Ishikawa (cell line): ENCODE data around the gene RFK.

ENCODE experiments used
- CEBPB ChIP-seq: IDR thresholded peaks from 2 replicates; pipeline ENCODE4 v1.6.1; 2012
- CREB1 ChIP-seq: IDR thresholded peaks from 2 replicates; pipeline ENCODE4 v1.6.1; 2012; ENCODE audit warnings: low read depth
- EGR1 ChIP-seq: IDR thresholded peaks from 2 replicates; pipeline ENCODE4 v1.6.1; 2012
- EP300 ChIP-seq: IDR thresholded peaks from 2 replicates; pipeline ENCODE4 v1.6.1; 2012; ENCODE audit warnings: borderline replicate concordance
- FOXM1 ChIP-seq: IDR thresholded peaks from 2 replicates; pipeline ENCODE4 v1.6.1; 2012; ENCODE audit warnings: low read depth, borderline replicate concordance
- MAX ChIP-seq: IDR thresholded peaks from 2 replicates; pipeline ENCODE4 v1.6.1; 2012
- NFIC ChIP-seq: IDR thresholded peaks from 2 replicates; pipeline ENCODE4 v1.6.1; 2012
- RAD21 ChIP-seq: IDR thresholded peaks from 2 replicates; pipeline ENCODE4 v1.6.1; 2012; ENCODE audit warnings: low read depth
- TAF1 ChIP-seq: IDR thresholded peaks from 2 replicates; pipeline ENCODE4 v1.6.1; 2012; ENCODE audit warnings: low read depth, mild to moderate bottlenecking
- TCF12 ChIP-seq: IDR thresholded peaks from 2 replicates; pipeline ENCODE4 v1.6.1; 2012; ENCODE audit warnings: low read depth
- TEAD4 ChIP-seq: IDR thresholded peaks from 2 replicates; pipeline ENCODE4 v1.6.1; 2012
- YY1 ChIP-seq: IDR thresholded peaks from 2 replicates; pipeline ENCODE4 v1.6.1; 2012; ENCODE audit warnings: low read depth
- ZBTB7A ChIP-seq: IDR thresholded peaks from 2 replicates; pipeline ENCODE4 v1.6.1; 2012; ENCODE audit warnings: low read depth
- TF ChIP-seq, protein P1 (sequence below): IDR thresholded peaks from 2 replicates; pipeline ENCODE4 v1.6.1; 2012
- TF ChIP-seq, protein P2 (sequence below): IDR thresholded peaks from 2 replicates; pipeline ENCODE4 v1.6.1; 2012; ENCODE audit warnings: low read depth, mild to moderate bottlenecking

Gene RFK

GRCh38 chr9:76394195-76394959 is at the start of gene RFK:
Gene RFK, minus strand, starts transcription at chr9:76394426. Its CDS starts 255 bp downstream, at chr9:76394171.
- TF ChIP-seq YY1 (no peak; the same call in 1 of the 2 replicates), TCF12 (0 out of 2 replicates have a peak, but pooled peaks have one; percentile 23), EGR1 (no peak), MAX (peak; percentile 53; the same call in 1 of the 2 replicates), CREB1 (no peak), TEAD4 (no peak), CEBPB (no peak), FOXM1 (no peak), TAF1 (peak; percentile 79), ZBTB7A (peak; percentile 81; the same call in 1 of the 2 replicates), RAD21 (peak; percentile 40; the same call in 1 of the 2 replicates), NFIC (no peak), EP300 (no peak)
- TF ChIP-seq, protein P1, sequence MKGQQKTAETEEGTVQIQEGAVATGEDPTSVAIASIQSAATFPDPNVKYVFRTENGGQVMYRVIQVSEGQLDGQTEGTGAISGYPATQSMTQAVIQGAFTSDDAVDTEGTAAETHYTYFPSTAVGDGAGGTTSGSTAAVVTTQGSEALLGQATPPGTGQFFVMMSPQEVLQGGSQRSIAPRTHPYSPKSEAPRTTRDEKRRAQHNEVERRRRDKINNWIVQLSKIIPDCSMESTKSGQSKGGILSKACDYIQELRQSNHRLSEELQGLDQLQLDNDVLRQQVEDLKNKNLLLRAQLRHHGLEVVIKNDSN: no peak
- TF ChIP-seq, protein P2, sequence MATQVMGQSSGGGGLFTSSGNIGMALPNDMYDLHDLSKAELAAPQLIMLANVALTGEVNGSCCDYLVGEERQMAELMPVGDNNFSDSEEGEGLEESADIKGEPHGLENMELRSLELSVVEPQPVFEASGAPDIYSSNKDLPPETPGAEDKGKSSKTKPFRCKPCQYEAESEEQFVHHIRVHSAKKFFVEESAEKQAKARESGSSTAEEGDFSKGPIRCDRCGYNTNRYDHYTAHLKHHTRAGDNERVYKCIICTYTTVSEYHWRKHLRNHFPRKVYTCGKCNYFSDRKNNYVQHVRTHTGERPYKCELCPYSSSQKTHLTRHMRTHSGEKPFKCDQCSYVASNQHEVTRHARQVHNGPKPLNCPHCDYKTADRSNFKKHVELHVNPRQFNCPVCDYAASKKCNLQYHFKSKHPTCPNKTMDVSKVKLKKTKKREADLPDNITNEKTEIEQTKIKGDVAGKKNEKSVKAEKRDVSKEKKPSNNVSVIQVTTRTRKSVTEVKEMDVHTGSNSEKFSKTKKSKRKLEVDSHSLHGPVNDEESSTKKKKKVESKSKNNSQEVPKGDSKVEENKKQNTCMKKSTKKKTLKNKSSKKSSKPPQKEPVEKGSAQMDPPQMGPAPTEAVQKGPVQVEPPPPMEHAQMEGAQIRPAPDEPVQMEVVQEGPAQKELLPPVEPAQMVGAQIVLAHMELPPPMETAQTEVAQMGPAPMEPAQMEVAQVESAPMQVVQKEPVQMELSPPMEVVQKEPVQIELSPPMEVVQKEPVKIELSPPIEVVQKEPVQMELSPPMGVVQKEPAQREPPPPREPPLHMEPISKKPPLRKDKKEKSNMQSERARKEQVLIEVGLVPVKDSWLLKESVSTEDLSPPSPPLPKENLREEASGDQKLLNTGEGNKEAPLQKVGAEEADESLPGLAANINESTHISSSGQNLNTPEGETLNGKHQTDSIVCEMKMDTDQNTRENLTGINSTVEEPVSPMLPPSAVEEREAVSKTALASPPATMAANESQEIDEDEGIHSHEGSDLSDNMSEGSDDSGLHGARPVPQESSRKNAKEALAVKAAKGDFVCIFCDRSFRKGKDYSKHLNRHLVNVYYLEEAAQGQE: no peak

GRCh38 chr9:76443887-76444286 is 49.7 kb upstream of the RFK start:
- TF ChIP-seq TAF1: no peak
- TF ChIP-seq CEBPB: no peak
- TF ChIP-seq EGR1: no peak

- TF ChIP-seq, protein P1: no peak
- peak; percentile 40; the same call in 1 of the 2 replicates for TF ChIP-seq EP300
Measured at GRCh38 chr9:76441551-76442322, 47.5 kb upstream of the RFK start.

- TF ChIP-seq MAX: no peak
- TF ChIP-seq TAF1: no peak
- TF ChIP-seq EGR1: no peak
- TF ChIP-seq, protein P2: no peak
- no peak for TF ChIP-seq FOXM1
- TF ChIP-seq ZBTB7A: no peak
- no peak for TF ChIP-seq TCF12
- TF ChIP-seq NFIC: no peak
- TF ChIP-seq EP300: no peak
- TF ChIP-seq CREB1: no peak
- TF ChIP-seq, protein P1: no peak
- no peak for TF ChIP-seq RAD21
- no peak for TF ChIP-seq TEAD4
- TF ChIP-seq YY1: no peak
- TF ChIP-seq CEBPB: no peak
Measured at GRCh38 chr9:76438841-76439588, 44.8 kb upstream of the RFK start.

DNA sequence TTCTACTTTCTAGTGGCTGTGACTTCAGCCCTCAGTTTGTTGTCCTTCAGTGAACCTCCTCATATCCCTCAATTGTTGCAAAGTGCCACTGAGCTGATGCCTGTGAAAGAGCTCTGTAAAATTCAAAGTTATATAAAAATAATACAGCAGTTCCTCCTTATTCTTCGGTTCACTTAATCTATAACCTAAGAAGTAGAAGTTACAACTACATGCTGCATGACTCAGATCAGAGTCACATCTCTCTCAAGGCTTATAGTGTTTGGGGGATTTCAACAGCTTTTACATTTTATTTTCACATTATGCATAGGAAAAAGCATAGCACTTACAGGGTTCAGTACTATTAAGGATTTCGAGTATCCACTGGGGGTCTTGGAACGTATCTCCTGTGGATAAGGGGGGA is 39.6 kb upstream of the RFK start:
- no peak for TF ChIP-seq EGR1
- TF ChIP-seq YY1: no peak
- TF ChIP-seq TEAD4: no peak
- TF ChIP-seq, protein P1: no peak
- TF ChIP-seq, protein P2: no peak
- TF ChIP-seq RAD21: no peak
- no peak for TF ChIP-seq TCF12
- TF ChIP-seq ZBTB7A: no peak
- no peak for TF ChIP-seq NFIC
- no peak for TF ChIP-seq CEBPB
- TF ChIP-seq TAF1: no peak
